ENCODE data around the gene RAB40B. TPM values are rescaled to one million over a fixed set of nuclear protein-coding genes. Genes with fewer than 3 reads are reported as not detected.

Gene RAB40B
- total and polyA plus RNA-seq, 2 of the 4 experiments (the other 2 are of a cell fraction), result 14.9 to 20.0 TPM

GRCh38 chr17:82656266-82656665 lies 42.2 kb downstream of the RAB40B start:
- CTCF ChIA-PET, result no interaction called here
- intact Hi-C loops (cut with micrococcal nuclease), result no loop called here
- no peak overlapping the region for H3K27ac ChIP-seq (ENCODE audit: insufficient read depth, low read length)
- no peak overlapping the region for H3K9ac ChIP-seq (ENCODE audit: low read depth, low read length)
- H2BK120ac ChIP-seq (ENCODE audit: low read depth, low read length), result no peak overlapping the region
- H4K20me1 ChIP-seq (ENCODE audit: insufficient read depth, low read length), result no peaks in the 10 kb centered on the region
- H2BK20ac ChIP-seq (ENCODE audit: low read depth, low read length), result no peak overlapping the region
- H3K18ac ChIP-seq (ENCODE audit: low read depth, low read length), result no peak overlapping the region
- no peak overlapping the region for H4K5ac ChIP-seq (ENCODE audit: low read depth, low read length)
- no peak overlapping the region for H3K4me2 ChIP-seq (ENCODE audit: low read depth, low read length)
- H3K23ac ChIP-seq (ENCODE audit: low read depth, low read length), result no peak overlapping the region
- BruUV-seq (replicated peaks), result no TSS peak
- TF ChIP-seq, protein P1, sequence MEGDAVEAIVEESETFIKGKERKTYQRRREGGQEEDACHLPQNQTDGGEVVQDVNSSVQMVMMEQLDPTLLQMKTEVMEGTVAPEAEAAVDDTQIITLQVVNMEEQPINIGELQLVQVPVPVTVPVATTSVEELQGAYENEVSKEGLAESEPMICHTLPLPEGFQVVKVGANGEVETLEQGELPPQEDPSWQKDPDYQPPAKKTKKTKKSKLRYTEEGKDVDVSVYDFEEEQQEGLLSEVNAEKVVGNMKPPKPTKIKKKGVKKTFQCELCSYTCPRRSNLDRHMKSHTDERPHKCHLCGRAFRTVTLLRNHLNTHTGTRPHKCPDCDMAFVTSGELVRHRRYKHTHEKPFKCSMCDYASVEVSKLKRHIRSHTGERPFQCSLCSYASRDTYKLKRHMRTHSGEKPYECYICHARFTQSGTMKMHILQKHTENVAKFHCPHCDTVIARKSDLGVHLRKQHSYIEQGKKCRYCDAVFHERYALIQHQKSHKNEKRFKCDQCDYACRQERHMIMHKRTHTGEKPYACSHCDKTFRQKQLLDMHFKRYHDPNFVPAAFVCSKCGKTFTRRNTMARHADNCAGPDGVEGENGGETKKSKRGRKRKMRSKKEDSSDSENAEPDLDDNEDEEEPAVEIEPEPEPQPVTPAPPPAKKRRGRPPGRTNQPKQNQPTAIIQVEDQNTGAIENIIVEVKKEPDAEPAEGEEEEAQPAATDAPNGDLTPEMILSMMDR (conservative IDR thresholded peaks at IDR 0.05; ENCODE audit: low read depth, low read length), result no peak
- TF ChIP-seq MXI1 (IDR thresholded peaks at IDR 0.05; ENCODE audit: borderline replicate concordance, low read depth, low read length), result no peak
- TF ChIP-seq MAZ (IDR thresholded peaks at IDR 0.05; ENCODE audit: borderline replicate concordance, low read depth, low read length), result no peak
- TF ChIP-seq POLR2A (IDR thresholded peaks at IDR 0.05; ENCODE audit: low read depth, low read length), result no peak
- TF ChIP-seq CHD1 (IDR thresholded peaks at IDR 0.05; ENCODE audit: low read depth, low read length), result no peak
- no peak for TF ChIP-seq RAD21 (IDR thresholded peaks at IDR 0.05; ENCODE audit: low read length)
- TF ChIP-seq CEBPB (IDR thresholded peaks at IDR 0.05; ENCODE audit: low read depth, low read length), result no peak
- no peak for TF ChIP-seq ELK1 (IDR thresholded peaks at IDR 0.05; ENCODE audit: borderline replicate concordance, low read depth, low read length)
- no peak for TF ChIP-seq MAFK (IDR thresholded peaks at IDR 0.05; ENCODE audit: low read depth, low read length)
- TF ChIP-seq RFX5 (IDR thresholded peaks at IDR 0.05; ENCODE audit: low read depth, low read length), result no peak
- no peaks in the 10 kb centered on the region for H3K27me3 ChIP-seq (ENCODE audit: control insufficient read depth, insufficient read depth, low read length)
- H3K4ac ChIP-seq (ENCODE audit: low read depth, low read length), result no peak overlapping the region
- dilution Hi-C loops (cut with HindIII; ENCODE audit: low sequenced_read_pairs, unreplicated experiment), result no loop called here
- no peak overlapping the region for H4K91ac ChIP-seq (ENCODE audit: insufficient read depth, low read depth, low read length)
- no peak overlapping the region for H3K56ac ChIP-seq (ENCODE audit: extremely low read depth, insufficient read depth, low read length)
- H3K36me3 ChIP-seq (ENCODE audit: control insufficient read depth, insufficient read depth, low read length), result peaks cover 1% of the 10 kb centered on the region
- peaks cover 0 to 6% of the 10 kb centered on the region in 2 experiments; a peak in 2 of 4 replicates for H3K79me1 ChIP-seq (ENCODE audit: low read depth in 1 of 2, low read length in 2 of 2)
- POLR2A ChIA-PET (ENCODE audit: unreplicated experiment), result no interaction called here
- no peaks in the 10 kb centered on the region for H3K9me3 ChIP-seq (ENCODE audit: control insufficient read depth, insufficient read depth, low read length)
- in situ Hi-C loops (cut with MboI; ENCODE audit: low sequenced_read_pairs), result no loop called here
- no peak overlapping the region for H2AFZ ChIP-seq (replicated peaks; ENCODE audit: low read length, poor library complexity)
- no peak overlapping the region for H3K14ac ChIP-seq (replicated peaks; ENCODE audit: low read depth, low read length)
- no peak overlapping the region for H4K8ac ChIP-seq (ENCODE audit: low read depth in 2 of 2, low read length in 2 of 2)
- H2BK5ac ChIP-seq (ENCODE audit: low read depth, low read length, poor library complexity, severe bottlenecking), result no peak overlapping the region
- no peak for ATAC-seq (ENCODE audit: low read depth)
- no peak overlapping the region for H2AK5ac ChIP-seq (ENCODE audit: low read depth, low read length)
- 55% methylated on average over 8 of the region's 16 CpGs; no CpG with 5 or more reads in 1 of the 2 experiments for WGBS, 2 experiments (ENCODE audit: extremely low coverage in 2 of 2, insufficient read length in 1 of 2)
- no peak overlapping the region for H3K4me3 ChIP-seq (ENCODE audit: insufficient read depth, low read depth, low read length)
- DNase-seq, result no peak
- peaks cover 6% of the 10 kb centered on the region for H3K9me1 ChIP-seq (ENCODE audit: insufficient read depth, low read length)
- no peak overlapping the region for H2AK9ac ChIP-seq (replicated peaks; ENCODE audit: low read depth, low read length, poor library complexity)
- no peak overlapping the region for H2BK15ac ChIP-seq (ENCODE audit: low read depth, low read length)
- H3K4me1 ChIP-seq (ENCODE audit: control insufficient read depth, insufficient read depth, low read length), result no peaks in the 10 kb centered on the region
